ENCODE measurements around the gene POU2F3. TPM values are rescaled to one million over a fixed set of nuclear protein-coding genes. Genes with fewer than 3 reads are reported as not detected.

The POU2F3 gene
- total RNA-seq, 1 donor from 2014 or later = not detected

- no peak overlapping the region for H2AFZ ChIP-seq (replicated peaks)
- peaks cover 99% of the 10 kb centered on the region for H3K27me3 ChIP-seq
- no peak overlapping the region for H3K4me2 ChIP-seq
- no peaks in the 10 kb centered on the region for H3K9me3 ChIP-seq (ENCODE audit: low read depth)
- TF ChIP-seq EZH2 (IDR thresholded peaks at IDR 0.05) = no peak
- no peak for TF ChIP-seq CTCF (IDR thresholded peaks at IDR 0.05)
- TF ChIP-seq EZH2phosphoT487 (IDR thresholded peaks at IDR 0.05) = no peak
- H3K36me3 Mint-ChIP-seq = peaks cover 8% of the 10 kb centered on the region
- H3K79me2 ChIP-seq (ENCODE audit: low read depth) = no peaks in the 10 kb centered on the region
- H4K20me1 ChIP-seq (ENCODE audit: low read depth) = peaks cover 21% of the 10 kb centered on the region
- H3K27me3 Mint-ChIP-seq (ENCODE audit: insufficient read depth, low read depth) = peaks cover 15% of the 10 kb centered on the region
- H3K4me1 ChIP-seq = peaks cover 31% of the 10 kb centered on the region
- DNase-seq (ENCODE audit: low spot score) = peak; percentile 40
- H3K9me3 Mint-ChIP-seq = no peaks in the 10 kb centered on the region
- H3K36me3 ChIP-seq = no peaks in the 10 kb centered on the region
- H3K27ac ChIP-seq = no peak overlapping the region
- H3K4me3 Mint-ChIP-seq = peak overlapping the region; percentile 94
- H3K4me3 ChIP-seq = no peak overlapping the region
- H3K9ac ChIP-seq = no peak overlapping the region
- H3K4me1 Mint-ChIP-seq = peaks cover 69% of the 10 kb centered on the region
- H3K27ac Mint-ChIP-seq = peak overlapping the region; percentile 75
- H3F3A ChIP-seq (ENCODE audit: low read depth) = peaks cover 20% of the 10 kb centered on the region
Measured at GRCh38 chr11:120212926-120213325, 27.0 kb upstream of the POU2F3 start.

- Histone ChIP-seq H4K20me1 (ENCODE audit: low read depth) (peaks cover 19% of the 10 kb centered on the region), H3F3A (ENCODE audit: low read depth) (peaks cover 17% of the 10 kb centered on the region), H3K27me3 (peaks cover 83% of the 10 kb centered on the region), H3K9me3 (ENCODE audit: low read depth) (no peaks in the 10 kb centered on the region), H3K27ac (no peak overlapping the region), H3K79me2 (ENCODE audit: low read depth) (no peaks in the 10 kb centered on the region), H3K4me3 (no peak overlapping the region), H2AFZ (replicated peaks) (no peak overlapping the region), H3K36me3 (no peaks in the 10 kb centered on the region), H3K9ac (no peak overlapping the region), H3K4me1 (peaks cover 46% of the 10 kb centered on the region), H3K4me2 (no peak overlapping the region)
- H3K4me3 Mint-ChIP-seq = peak overlapping the region; percentile 3
- H3K27me3 Mint-ChIP-seq (ENCODE audit: insufficient read depth, low read depth) = peaks cover 18% of the 10 kb centered on the region
- H3K27ac Mint-ChIP-seq = no peak overlapping the region
- DNase-seq (ENCODE audit: low spot score) = no peak
- H3K9me3 Mint-ChIP-seq = no peaks in the 10 kb centered on the region
- TF ChIP-seq EZH2phosphoT487 (IDR thresholded peaks at IDR 0.05) = no peak
- TF ChIP-seq CTCF (IDR thresholded peaks at IDR 0.05) = no peak
- no peak for TF ChIP-seq EZH2 (IDR thresholded peaks at IDR 0.05)
- peaks cover 8% of the 10 kb centered on the region for H3K36me3 Mint-ChIP-seq
- peaks cover 72% of the 10 kb centered on the region for H3K4me1 Mint-ChIP-seq
Measured at GRCh38 chr11:120214581-120214980, 25.4 kb upstream of the POU2F3 start.

- peaks cover 46% of the 10 kb centered on the region for H3K4me1 ChIP-seq
- no peak overlapping the region for H3K4me2 ChIP-seq
- H3K27ac ChIP-seq = no peak overlapping the region
- H3K4me3 Mint-ChIP-seq = no peak overlapping the region
- H3K27me3 ChIP-seq = peaks cover 72% of the 10 kb centered on the region
- no peaks in the 10 kb centered on the region for H3K9me3 Mint-ChIP-seq
- peak overlapping the region; percentile 36 for H3K27ac Mint-ChIP-seq
- H3K27me3 Mint-ChIP-seq (ENCODE audit: insufficient read depth, low read depth) = peaks cover 18% of the 10 kb centered on the region
- H2AFZ ChIP-seq (replicated peaks) = no peak overlapping the region
- H3K36me3 Mint-ChIP-seq = peaks cover 12% of the 10 kb centered on the region
- peaks cover 13% of the 10 kb centered on the region for H4K20me1 ChIP-seq (ENCODE audit: low read depth)
- H3K4me3 ChIP-seq = no peak overlapping the region
- no peaks in the 10 kb centered on the region for H3K9me3 ChIP-seq (ENCODE audit: low read depth)
- no peaks in the 10 kb centered on the region for H3K79me2 ChIP-seq (ENCODE audit: low read depth)
- peaks cover 73% of the 10 kb centered on the region for H3K4me1 Mint-ChIP-seq
- no peak overlapping the region for H3K9ac ChIP-seq
- DNase-seq (ENCODE audit: low spot score) = no peak
- peaks cover 8% of the 10 kb centered on the region for H3F3A ChIP-seq (ENCODE audit: low read depth)
- no peak for TF ChIP-seq EZH2phosphoT487 (IDR thresholded peaks at IDR 0.05)
- TF ChIP-seq EZH2 (IDR thresholded peaks at IDR 0.05) = no peak
- no peak for TF ChIP-seq CTCF (IDR thresholded peaks at IDR 0.05)
- no peaks in the 10 kb centered on the region for H3K36me3 ChIP-seq
Measured at GRCh38 chr11:120215634-120216033, 24.3 kb upstream of the POU2F3 start.
